ENCODE results near the gene CANX. TPM values are rescaled to one million over a fixed set of nuclear protein-coding genes. Genes with fewer than 3 reads are reported as not detected.
"Not testable (repeated sequence)": the region's sequence is repeated elsewhere in the genome, so short reads cannot be mapped to it uniquely, and the experiment has no call there.

The CANX gene
- total RNA-seq, 1 donor from 2014 or later, result 630 TPM

GRCh38 chr5:179694561-179694960 is 4.2 kb upstream of the CANX start:
- Histone ChIP-seq H3K9me3 (no peaks in the 10 kb centered on the region), H3K4me3 (no peak overlapping the region), H3K36me3 (no peaks in the 10 kb centered on the region), H3K27me3 (no peaks in the 10 kb centered on the region), H3K27ac (no peak overlapping the region), H3K4me1 (peaks cover 8% of the 10 kb centered on the region)
- ATAC-seq (no peak), DNase-seq (no peak)
- TF ChIP-seq CTCF (IDR thresholded peaks at IDR 0.05), result no peak
- intact Hi-C loops (cut with DNase I), result no loop called here

- DNase-seq (no peak), ATAC-seq (no peak)
- Histone ChIP-seq H3K4me3 (no peak overlapping the region), H3K4me1 (peaks cover 19% of the 10 kb centered on the region), H3K27me3 (no peaks in the 10 kb centered on the region), H3K36me3 (no peaks in the 10 kb centered on the region), H3K9me3 (no peaks in the 10 kb centered on the region), H3K27ac (no peak overlapping the region)
- intact Hi-C loops (cut with DNase I), result no loop called here
- TF ChIP-seq CTCF (IDR thresholded peaks at IDR 0.05), result no peak
Measured at GRCh38 chr5:179696603-179697002, 2.2 kb upstream of the CANX start.

- no peak overlapping the region for H3K4me3 ChIP-seq
- no peak for ATAC-seq
- peaks cover 22% of the 10 kb centered on the region for H3K4me1 ChIP-seq
- no peak for TF ChIP-seq CTCF (IDR thresholded peaks at IDR 0.05)
- no peak for DNase-seq
- intact Hi-C loops (cut with DNase I), result no loop called here
- no peaks in the 10 kb centered on the region for H3K27me3 ChIP-seq
- peak overlapping the region; percentile 99 for H3K27ac ChIP-seq
- H3K36me3 ChIP-seq, result no peaks in the 10 kb centered on the region
- H3K9me3 ChIP-seq, result no peaks in the 10 kb centered on the region
Measured at GRCh38 chr5:179697108-179697507, 1.7 kb upstream of the CANX start.

- H3K36me3 ChIP-seq; intact Hi-C loops (cut with DNase I); H3K9me3 ChIP-seq; H3K27me3 ChIP-seq; ATAC-seq: not testable (repeated sequence)
- peak overlapping the region; percentile 99 for H3K27ac ChIP-seq
- DNase-seq, result peak; percentile 51
- H3K4me1 ChIP-seq, result peaks cover 27% of the 10 kb centered on the region
- H3K4me3 ChIP-seq, result peak overlapping the region; percentile 100
Measured at GRCh38 chr5:179697543-179697942, 1.2 kb upstream of the CANX start.

GRCh38 chr5:179697993-179698934 is 503 bp upstream of the CANX start:
- intact Hi-C loops (cut with DNase I), result no loop called here
- peak overlapping the region; percentile 99 for H3K27ac ChIP-seq
- DNase-seq (peak; percentile 100), ATAC-seq (peak; percentile 96)
- H3K27me3 ChIP-seq, result no peaks in the 10 kb centered on the region
- H3K4me1 ChIP-seq, result peaks cover 27% of the 10 kb centered on the region
- peak overlapping the region; percentile 100 for H3K4me3 ChIP-seq
- no peaks in the 10 kb centered on the region for H3K9me3 ChIP-seq
- no peaks in the 10 kb centered on the region for H3K36me3 ChIP-seq
- no peak for TF ChIP-seq CTCF (IDR thresholded peaks at IDR 0.05)

- peak overlapping the region; percentile 98 for H3K27ac ChIP-seq
- peak overlapping the region; percentile 100 for H3K4me3 ChIP-seq
- H3K36me3 ChIP-seq, result peaks cover 4% of the 10 kb centered on the region
- ATAC-seq (no peak), DNase-seq (peak; percentile 19)
- intact Hi-C loops (cut with DNase I), result no loop called here
- H3K9me3 ChIP-seq, result no peaks in the 10 kb centered on the region
- no peak for TF ChIP-seq CTCF (IDR thresholded peaks at IDR 0.05)
- peaks cover 27% of the 10 kb centered on the region for H3K4me1 ChIP-seq
- no peaks in the 10 kb centered on the region for H3K27me3 ChIP-seq
Measured at GRCh38 chr5:179699616-179700237, 960 bp downstream of the CANX start.
